B cell (primary cell): ENCODE data around the gene MDH2. TPM values are rescaled to one million over a fixed set of nuclear protein-coding genes. Genes with fewer than 3 reads are reported as not detected.
"Not testable (repeated sequence)": the region's sequence is repeated elsewhere in the genome, so short reads cannot be mapped to it uniquely, and the experiment has no call there.

Experiments
- ATAC-seq: fragments of 200-7000 bp; cut with Tn5 transposase; one replicate; pipeline ENCODE4 v1.10.0; 2021; ENCODE audit warnings: low read depth, mild to moderate bottlenecking, moderate number of reproducible peaks, moderate library complexity
- CTCF ChIA-PET: fragments of 350-600 bp; sonication (Branson Sonifier 250); formaldehyde crosslinking; loops from one replicate; lab custom pipeline; 2021; ENCODE audit warnings: antibody characterized with exemption, inconsistent platforms; lab: Charles Lee
- POLR2A ChIA-PET: fragments of 350-600 bp; sonication (Branson Sonifier 250); formaldehyde crosslinking; loops from one replicate; lab custom pipeline; 2021; ENCODE audit warnings: antibody characterized with exemption; lab: Charles Lee
- DNase-seq: peaks from one replicate; pipeline ENCODE4 v3.0.0; 2013
- H2AFZ ChIP-seq: 2 replicates; pipeline ENCODE4 v1.6.1; 2012; ENCODE audit warnings: mild to moderate bottlenecking, low read depth, low read length; ENCODE audit not compliant: insufficient read depth, poor library complexity, severe bottlenecking
- H3K27ac ChIP-seq, 2 donors: 1 replicate in 1 of 2; 2 replicates in 1 of 2; pipeline ENCODE4 v1.5.1; 2012 to 2013; ENCODE audit warnings: low read length in 2 of 2, mild to moderate bottlenecking in 2 of 2, moderate library complexity in 1 of 2
- H3K27me3 ChIP-seq, 4 experiments: fragments of 200-600 bp in 1 of 4; sonication (generic) in 1 of 4; replicated peaks in 1 of 4; 1 replicate in 2 of 4; 2 replicates in 2 of 4; pipeline versions ENCODE4 v1.6.1 to v1.7.0; 2013 to 2016; ENCODE audit warnings: low read length in 3 of 4, mild to moderate bottlenecking in 2 of 4, mixed read lengths in 1 of 4, moderate library complexity in 1 of 4; ENCODE audit not compliant: insufficient read depth in 4 of 4, control insufficient read depth in 3 of 4; ENCODE audit errors: control extremely low read depth in 1 of 4
- H3K36me3 ChIP-seq, 2 experiments: replicated peaks in 1 of 2; 1 replicate in 1 of 2; 2 replicates in 1 of 2; pipeline versions ENCODE4 v1.6.1 to v1.7.1; 2013; ENCODE audit warnings: low read length in 1 of 2; ENCODE audit not compliant: insufficient read depth in 2 of 2, control insufficient read depth in 1 of 2; ENCODE audit errors: control extremely low read depth in 1 of 2, extremely low read depth in 1 of 2
- H3K4me1 ChIP-seq, 2 donors: fragments of 200-600 bp in 1 of 2; sonication (generic) in 1 of 2; 1 replicate in 1 of 2; 2 replicates in 1 of 2; pipeline versions ENCODE4 v1.5.1 to v1.6.1; 2013 to 2017; ENCODE audit warnings: low read length in 2 of 2; ENCODE audit not compliant: control insufficient read depth in 2 of 2, insufficient read depth in 2 of 2
- H3K4me2 ChIP-seq: replicated peaks from 2 replicates; pipeline ENCODE3; 2012; ENCODE audit warnings: mild to moderate bottlenecking, low read depth, low read length; ENCODE audit not compliant: poor library complexity, severe bottlenecking
- H3K4me3 ChIP-seq, 5 experiments: fragments of 200-600 bp in 1 of 5; sonication (generic) in 1 of 5; 1 replicate in 3 of 5; 2 replicates in 2 of 5; pipeline versions ENCODE4 v1.5.1 to v1.7.0; 2011 to 2016; ENCODE audit warnings: low read length in 4 of 5, mild to moderate bottlenecking in 4 of 5, low read depth in 2 of 5, control low read depth in 1 of 5, moderate library complexity in 1 of 5; ENCODE audit not compliant: insufficient read depth in 1 of 5; ENCODE audit errors: control extremely low read depth in 1 of 5, extremely low read depth in 1 of 5
- H3K79me2 ChIP-seq: fragments of 200-600 bp; sonication (generic); one replicate; pipeline ENCODE4 v1.6.0; 2016; ENCODE audit warnings: low read length; ENCODE audit not compliant: control insufficient read depth, insufficient read depth
- H3K9ac ChIP-seq: fragments of 200-600 bp; sonication (generic); 2 replicates; pipeline ENCODE4 v1.6.1; 2017; ENCODE audit warnings: mild to moderate bottlenecking, low read length, moderate library complexity
- H3K9me3 ChIP-seq, 3 donors: one replicate each; pipeline versions ENCODE4 v1.6.1 to v1.7.1; 2013; ENCODE audit warnings: low read length in 2 of 3; ENCODE audit not compliant: control insufficient read depth in 2 of 3, insufficient read depth in 1 of 3; ENCODE audit errors: control extremely low read depth in 1 of 3
- H4K20me1 ChIP-seq: 2 replicates; pipeline ENCODE4 v1.6.0; 2012; ENCODE audit warnings: mild to moderate bottlenecking, low read length; ENCODE audit not compliant: insufficient read depth, control insufficient read depth, poor library complexity, severe bottlenecking
- H3K27ac Mint-ChIP-seq: one replicate; pipeline ENCODE4 v1.8.0; 2021; ENCODE audit warnings: mixed read lengths
- H3K27me3 Mint-ChIP-seq: one replicate; pipeline ENCODE4 v1.8.0; 2021; ENCODE audit warnings: mixed read lengths
- H3K4me1 Mint-ChIP-seq: one replicate; pipeline ENCODE4 v1.8.0; 2021; ENCODE audit warnings: mixed read lengths
- H3K4me3 Mint-ChIP-seq: one replicate; pipeline ENCODE4 v1.8.0; 2021; ENCODE audit warnings: mixed read lengths
- H3K9me3 Mint-ChIP-seq: one replicate; pipeline ENCODE4 v1.8.0; 2022; ENCODE audit warnings: mixed read lengths; ENCODE audit not compliant: insufficient read depth
- CTCF ChIP-seq: fragments of 200-600 bp; IDR thresholded peaks from one replicate; pipeline ENCODE4 v1.8.0; 2022; ENCODE audit warnings: antibody characterized with exemption, mild to moderate bottlenecking
- EZH2 ChIP-seq: IDR thresholded peaks from 2 replicates; pipeline ENCODE4 v1.6.1; 2012; ENCODE audit warnings: borderline replicate concordance, low read depth, mild to moderate bottlenecking, moderate library complexity, low read length; ENCODE audit not compliant: insufficient read depth, poor library complexity, severe bottlenecking
- WGBS: methylation state at CpG from one replicate; pipeline ENCODE4 v1.1.5; 2013; ENCODE audit warnings: missing lambda C conversion rate; ENCODE audit not compliant: insufficient coverage; 5-methylcytosine and 5-hydroxymethylcytosine counted together
- intact Hi-C: fragments of 100-400 bp; cut with micrococcal nuclease; formaldehyde crosslinking; loops from one replicate; pipeline ENCODE4 v1.10.0; 2022
- polyA plus RNA-seq: library from polyadenylated mRNA; depleted of rRNA; stranded (reverse); fragments of >200 nt; gene quantifications from 2 replicates; pipeline ENCODE4 v1.2.3, GENCODE V29; 2012
- total RNA-seq, 2 donors: library from RNA; stranded (reverse); fragments of 120-200 nt in 1 of 2; gene quantifications; 1 replicate in 1 of 2; 2 replicates in 1 of 2; pipeline versions ENCODE4 v1.2.3 to v1.2.4, GENCODE V29; 2013 to 2022

The MDH2 gene
- total and polyA plus RNA-seq, 2 donors (not counting 1 experiment from before 2014, with no cell fraction given), result 76.9 to 77.2 TPM

GRCh38 chr7:76089865-76090475 lies 42.1 kb downstream of the MDH2 start:
- Histone ChIP-seq H3K79me2 (no peaks in the 10 kb centered on the region), H3K9ac (no peak overlapping the region), H3K4me2 (no peak overlapping the region), H3K27me3 (peaks cover 0 to 3% (median 0%) of the 10 kb centered on the region in 4 experiments), H3K27ac (no peak overlapping the region), H3K4me1 (no peaks in the 10 kb centered on the region), H3K36me3 (no peaks in the 10 kb centered on the region), H3K9me3 (no peaks in the 10 kb centered on the region), H3K4me3 (no peak overlapping the region), H2AFZ (no peak overlapping the region), H4K20me1 (no peaks in the 10 kb centered on the region)
- intact Hi-C loops, result no loop called here
- no peaks in the 10 kb centered on the region for H3K4me1 Mint-ChIP-seq
- H3K27ac Mint-ChIP-seq, result no peak overlapping the region
- POLR2A ChIA-PET, result no interaction called here
- no peak overlapping the region for H3K4me3 Mint-ChIP-seq
- WGBS, result 76% methylated on average over 5 of the region's 10 CpGs
- TF ChIP-seq EZH2, result no peak
- TF ChIP-seq CTCF, result no peak
- CTCF ChIA-PET, result no interaction called here
- H3K9me3 Mint-ChIP-seq, result no peaks in the 10 kb centered on the region
- DNase-seq (no peak), ATAC-seq (no peak)
- peaks cover 4% of the 10 kb centered on the region for H3K27me3 Mint-ChIP-seq

- Mint-ChIP-seq H3K4me3 (no peak overlapping the region), H3K9me3 (no peaks in the 10 kb centered on the region), H3K27me3 (peaks cover 10% of the 10 kb centered on the region), H3K4me1 (no peaks in the 10 kb centered on the region), H3K27ac (no peak overlapping the region)
- intact Hi-C loops, result no loop called here
- H3K4me3 ChIP-seq, result no peak overlapping the region
- H3K9me3 ChIP-seq, result no peaks in the 10 kb centered on the region
- H3K27ac ChIP-seq, result no peak overlapping the region
- no peak for TF ChIP-seq CTCF
- TF ChIP-seq EZH2, result no peak
- 87% methylated on average over 3 of the region's 5 CpGs for WGBS
- no peak overlapping the region for H3K9ac ChIP-seq
- CTCF ChIA-PET, result no interaction called here
- H3K4me1 ChIP-seq, result no peaks in the 10 kb centered on the region
- no peaks in the 10 kb centered on the region for H3K79me2 ChIP-seq
- H3K36me3 ChIP-seq, result no peaks in the 10 kb centered on the region
- DNase-seq (no peak), ATAC-seq (no peak)
- POLR2A ChIA-PET, result no interaction called here
- peaks cover 0 to 3% (median 0%) of the 10 kb centered on the region in 4 experiments for H3K27me3 ChIP-seq
- no peaks in the 10 kb centered on the region for H4K20me1 ChIP-seq
- H2AFZ ChIP-seq, result no peak overlapping the region
- H3K4me2 ChIP-seq, result no peak overlapping the region
These were observed 43.6 kb downstream of the MDH2 start for GRCh38 chr7:76091506-76091905.

- H3K36me3 ChIP-seq, intact Hi-C loops, H3K4me1 ChIP-seq, H3K9me3 ChIP-seq, H3K4me3 Mint-ChIP-seq, H2AFZ ChIP-seq, H3K9ac ChIP-seq, H3K79me2 ChIP-seq, H3K27ac Mint-ChIP-seq, H3K4me2 ChIP-seq, H4K20me1 ChIP-seq, DNase-seq, ATAC-seq, H3K9me3 Mint-ChIP-seq, CTCF ChIA-PET, H3K4me3 ChIP-seq, H3K27me3 ChIP-seq, H3K27ac ChIP-seq, H3K4me1 Mint-ChIP-seq: not testable (repeated sequence)
- POLR2A ChIA-PET, result interaction anchor here (0.6 kb wide), 1 partner anchor 9 kb away, joined by 3 read pairs; no protein-coding TSS in a partner anchor
- H3K27me3 Mint-ChIP-seq, result peaks cover 14% of the 10 kb centered on the region
- WGBS, result 94% methylated on average over 4 of the region's 5 CpGs
These were observed 45.6 kb downstream of the MDH2 start for GRCh38 chr7:76093531-76093930.
